K562 (cell line): ENCODE data around the gene HOXD12. TPM values are rescaled to one million over a fixed set of nuclear protein-coding genes. Genes with fewer than 3 reads are reported as not detected.

Experiments used
- ATAC-seq: fragments of 200-7000 bp; cut with Tn5 transposase; 3 replicates; pipeline ENCODE4 v1.9.1; 2020; ENCODE audit warnings: moderate library complexity
- BruUV-seq: library from RNA; stranded (reverse); fragments of 400-500 nt; replicated peaks from 2 replicates; lab custom pipeline; 2021; lab: Mats Ljungman, UMichigan
- CTCF ChIA-PET: fragments of 300-600 bp; formaldehyde crosslinking; extraction: SDS; loops from one replicate; lab custom pipeline; 2021; ENCODE audit warnings: low intra/inter-chr PET ratio; lab: Yijun Ruan, JAX
- POLR2A ChIA-PET: fragments of 300-600, 350-650 bp; sonication (Branson Sonifier 250); formaldehyde crosslinking; extraction: SDS; loops from one replicate; lab custom pipeline; 2021; ENCODE audit warnings: antibody characterized with exemption, inconsistent platforms; lab: Yijun Ruan, JAX
- DNase-seq, 4 experiments: peaks; one replicate each; pipeline versions ENCODE4 v3.0.0 to v3.0.0-alpha.2; 2011 to 2018; ENCODE audit warnings: low spot score in 3 of 4, mixed read lengths in 3 of 4; ENCODE audit errors: extremely low read depth in 1 of 4
- FAIRE-seq: peaks from 2 replicates; lab custom pipeline; 2011; peaks lifted over from hg19 to GRCh38; lab: Jason Lieb, UNC
- H2AFZ ChIP-seq: 2 replicates; pipeline ENCODE4 v1.6.0; 2011; ENCODE audit warnings: low read depth, low read length, control low read depth, inconsistent platforms
- H3K27ac ChIP-seq: fragments of 200-600 bp; 3 replicates; pipeline ENCODE4 v1.8.0; 2011; ENCODE audit warnings: low read depth, mild to moderate bottlenecking, control low read depth, inconsistent platforms, low read length, moderate library complexity, mixed read lengths; ENCODE audit errors: extremely low read depth
- H3K27me3 ChIP-seq, 2 experiments: fragments of 300-600 bp in 1 of 2; 2 replicates in 1 of 2; 3 replicates in 1 of 2; pipeline versions ENCODE4 v1.6.0 to v1.8.0; 2011; ENCODE audit warnings: inconsistent platforms in 2 of 2, low read length in 2 of 2, mild to moderate bottlenecking in 1 of 2, mixed read lengths in 1 of 2, moderate library complexity in 1 of 2; ENCODE audit not compliant: control insufficient read depth in 2 of 2, insufficient read depth in 2 of 2
- H3K36me3 ChIP-seq: fragments of 300-600 bp; 3 replicates; pipeline ENCODE4 v1.8.0; 2011; ENCODE audit warnings: mild to moderate bottlenecking, low read length, inconsistent platforms; ENCODE audit not compliant: control insufficient read depth, insufficient read depth
- H3K4me1 ChIP-seq, 2 experiments: fragments of 200-600 bp in 1 of 2; replicated peaks in 1 of 2; 2 replicates in 1 of 2; 3 replicates in 1 of 2; pipeline versions ENCODE4 v1.5.1 to v1.8.0; 2011; ENCODE audit warnings: inconsistent platforms in 2 of 2, low read length in 2 of 2, mild to moderate bottlenecking in 1 of 2, mixed read lengths in 1 of 2, moderate library complexity in 1 of 2; ENCODE audit not compliant: control insufficient read depth in 2 of 2, insufficient read depth in 2 of 2
- H3K4me2 ChIP-seq: 2 replicates; pipeline ENCODE4 v1.6.1; 2011; ENCODE audit warnings: low read length, control low read depth, inconsistent platforms, mixed read lengths; ENCODE audit not compliant: insufficient read depth
- H3K4me3 ChIP-seq: fragments of 200-600 bp; sonication (generic), shearing (Covaris generic); 2 replicates; pipeline ENCODE4 v1.5.1; 2016; ENCODE audit warnings: control low read depth, inconsistent platforms
- H3K79me2 ChIP-seq: fragments of 200-600 bp; 3 replicates; pipeline ENCODE4 v1.8.0; 2011; ENCODE audit warnings: low read length, inconsistent platforms; ENCODE audit not compliant: control insufficient read depth, insufficient read depth
- H3K9ac ChIP-seq, 2 experiments: 2 replicates each; pipeline versions ENCODE4 v1.6.0 to v1.6.1; 2011; ENCODE audit warnings: low read depth in 2 of 2, low read length in 2 of 2, control low read depth in 1 of 2, inconsistent platforms in 1 of 2, mild to moderate bottlenecking in 1 of 2, mixed read lengths in 1 of 2; ENCODE audit not compliant: insufficient read depth in 1 of 2
- H3K9me1 ChIP-seq: one replicate; pipeline ENCODE4 v1.6.0; 2011; ENCODE audit warnings: inconsistent platforms, mild to moderate bottlenecking, low read length, moderate library complexity; ENCODE audit not compliant: control insufficient read depth, insufficient read depth
- H3K9me3 ChIP-seq: replicated peaks from 2 replicates; pipeline ENCODE4 v1.5.1; 2011; ENCODE audit warnings: low read depth, low read length, inconsistent platforms; ENCODE audit not compliant: control insufficient read depth, insufficient read depth
- H4K20me1 ChIP-seq: replicated peaks from 2 replicates; pipeline ENCODE4 v1.6.1; 2011; ENCODE audit warnings: low read length, inconsistent platforms, mixed read lengths; ENCODE audit not compliant: control insufficient read depth, insufficient read depth
- MAZ ChIP-seq, 2 experiments: fragments of 450-650 bp in 1 of 2; sonication (generic) in 1 of 2; formaldehyde crosslinking; IDR thresholded peaks in 1 of 2; conservative IDR thresholded peaks in 1 of 2; 2 replicates each; pipeline versions ENCODE4 v1.4.0 to v1.5.0; 2020; ENCODE audit warnings: mild to moderate bottlenecking in 1 of 2, missing genetic modification reagents in 1 of 2
- REST ChIP-seq, 2 experiments: fragments of 450-650 bp; formaldehyde crosslinking in 1 of 2; IDR thresholded peaks; 2 replicates each; pipeline versions ENCODE4 v1.4.0 to v1.6.1; 2014 to 2020; ENCODE audit warnings: mild to moderate bottlenecking in 2 of 2, borderline replicate concordance in 1 of 2, low read depth in 1 of 2
- SMAD2 ChIP-seq: fragments of 150-350 bp; IDR thresholded peaks from 2 replicates; pipeline ENCODE4 v1.6.1; 2014; ENCODE audit warnings: low read depth, mild to moderate bottlenecking, low read length
- TAL1 ChIP-seq: fragments of 450-650 bp; IDR thresholded peaks from 2 replicates; pipeline ENCODE4 v1.6.1; 2016; ENCODE audit warnings: mild to moderate bottlenecking
- TOE1 ChIP-seq, 2 experiments: fragments of 450-650 bp in 1 of 2; sonication (generic) in 1 of 2; formaldehyde crosslinking in 1 of 2; IDR thresholded peaks; 2 replicates each; pipeline versions ENCODE4 v1.7.1 to v1.8.0; 2016 to 2022; ENCODE audit warnings: borderline replicate concordance in 2 of 2, mild to moderate bottlenecking in 2 of 2, antibody characterized with exemption in 1 of 2, inconsistent platforms in 1 of 2, low read depth in 1 of 2, missing genetic modification reagents in 1 of 2, moderate library complexity in 1 of 2
- ZNF41 ChIP-seq: fragments of 250-450 bp; sonication (Bioruptor Pico); conservative IDR thresholded peaks from 2 replicates; pipeline ENCODE4 v1.4.0; 2020; ENCODE audit warnings: mild to moderate bottlenecking
- ZNF512 ChIP-seq: IDR thresholded peaks from 2 replicates; pipeline ENCODE4 v1.6.1; 2016; ENCODE audit warnings: missing genetic modification characterization, missing compliant biosample characterization
- WGBS: fragments of 100-300 bp; shearing (Covaris generic); methylation state at CpG from one replicate; pipeline ENCODE4 v1.1.6; 2016; ENCODE audit warnings: low coverage, mixed read lengths; ENCODE audit not compliant: insufficient coverage; ENCODE audit errors: missing lambda C conversion rate; 5-methylcytosine and 5-hydroxymethylcytosine counted together
- in situ Hi-C: fragments of 300-500 bp; cut with MboI; formaldehyde crosslinking; loops from 4 replicates; pipeline ENCODE4 v1.15.0; 2018; ENCODE audit warnings: inconsistent platforms, mixed read lengths
- intact Hi-C: fragments of 100-400 bp; cut with micrococcal nuclease; formaldehyde crosslinking; loops from 2 replicates; pipeline ENCODE4 v1.14.2; 2022
- polyA plus RNA-seq, 8 experiments: library from polyadenylated mRNA; depleted of rRNA in 4 of 8; stranded (reverse) in 5 of 8; unstranded in 3 of 8; fragments of >200 nt; fragmentation: Nextera tagmentation in 2 of 8; fragmentation: Illumina TruSeq in 1 of 8; extraction: Ambion mirVana in 2 of 8; extraction: Trizol in 1 of 8; gene quantifications; 2 replicates each; pipeline versions ENCODE4 v1.2.1 to v1.2.3, GENCODE V29; 2011 to 2014; ENCODE audit warnings: inconsistent platforms in 1 of 8, missing spikeins in 1 of 8
- total RNA-seq, 7 experiments: library from RNA; depleted of rRNA in 6 of 7; stranded (reverse); fragments of >200 nt in 6 of 7; fragmentation: Illumina TruSeq in 2 of 7; extraction: Trizol in 2 of 7; gene quantifications; 2 replicates each; pipeline versions ENCODE4 v1.2.1 to v1.2.3, GENCODE V29; 2011 to 2021; ENCODE audit warnings: low replicate concordance in 1 of 7

Gene HOXD12
- total and polyA plus RNA-seq, 9 of the 15 experiments (the other 6 are each of a cell fraction or from before 2014, with no cell fraction given), result not detected

- DNase-seq (peak; percentile 84 to 86 (median 84)), FAIRE-seq (peak; percentile 74), ATAC-seq (peak; percentile 96)
- ChIA-PET CTCF (interaction anchor here (0.6 to 2.7 kb wide), 10 partner anchors 9 to 1066 kb away, joined by 3 to 13 read pairs (median 3); no protein-coding TSS in a partner anchor), POLR2A (interaction anchor here (0.6 to 0.7 kb wide), 2 partner anchors 695 to 925 kb away, joined by 3 read pairs; no protein-coding TSS in a partner anchor)
- Histone ChIP-seq H2AFZ (peak overlapping the region; percentile 79), H3K27me3 (peaks cover 70 to 80% of the 10 kb centered on the region in 2 experiments), H4K20me1 (peaks cover 17% of the 10 kb centered on the region; the same call in 1 of the 2 replicates), H3K4me3 (peak overlapping the region; percentile 29), H3K9me3 (no peaks in the 10 kb centered on the region), H3K9me1 (no peaks in the 10 kb centered on the region), H3K79me2 (no peaks in the 10 kb centered on the region), H3K36me3 (no peaks in the 10 kb centered on the region), H3K27ac (no peak overlapping the region), H3K4me2 (peak overlapping the region; percentile 72), H3K9ac (peak overlapping the region; percentile 43 to 92; a peak in 3 of 4 replicates), H3K4me1 (peaks cover 8 to 33% of the 10 kb centered on the region in 2 experiments)
- intact Hi-C loops (loop anchor here (1.0 to 5.0 kb wide), 6 partner anchors 220 to 1350 kb away; no protein-coding TSS in a partner anchor), in situ Hi-C loops (loop anchor here (5.0 to 25.0 kb wide), 2 partner anchors 735 to 1060 kb away; no protein-coding TSS in a partner anchor)
- 1% methylated on average over 40 of the region's 45 CpGs for WGBS
- BruUV-seq, result no TSS peak
- TF ChIP-seq SMAD2, result no peak
- TF ChIP-seq TAL1, result no peak
- peak in 1 of 2 experiments; percentile 18; a peak in 2 of 4 replicates for TF ChIP-seq MAZ (CRISPR knock-in tag; conservative IDR thresholded peaks at IDR 0.05 in 1 of 2, IDR thresholded peaks at IDR 0.05 in 1 of 2)
- TF ChIP-seq ZNF512 (tag), result peak; percentile 46; the same call in 1 of the 2 replicates
- TF ChIP-seq ZNF41 (CRISPR knock-in tag), result 0 out of 2 replicates have a peak, but pooled peaks have one; percentile 18
- peak; percentile 65; the same call in 1 of the 2 replicates for TF ChIP-seq REST (IDR thresholded peaks at IDR 0.05; ENCODE audit: borderline replicate concordance)
- no peak for TF ChIP-seq REST (CRISPR knock-in tag; IDR thresholded peaks at IDR 0.05; ENCODE audit: low read depth)
- 0 out of 2 replicates have a peak, but pooled peaks have one; percentile 26 for TF ChIP-seq TOE1 (IDR thresholded peaks at IDR 0.05; ENCODE audit: borderline replicate concordance)
- no peak for TF ChIP-seq TOE1 (CRISPR knock-in tag; IDR thresholded peaks at IDR 0.05; ENCODE audit: borderline replicate concordance, low read depth)
Measured at GRCh38 chr2:176096986-176097819, 2.4 kb upstream of the HOXD12 start.
